HepG2 (cell line): ENCODE results near the gene SCN7A. TPM values are rescaled to one million over a fixed set of nuclear protein-coding genes. Genes with fewer than 3 reads are reported as not detected.

Experiments used
- ARHGAP35 ChIP-seq: sonication (generic); formaldehyde crosslinking; IDR thresholded peaks from 2 replicates; pipeline ENCODE4 v1.9.0; 2022; ENCODE audit warnings: mild to moderate bottlenecking, inconsistent platforms, moderate library complexity, missing genetic modification reagents, borderline replicate concordance
- ARID2 ChIP-seq: sonication (generic); formaldehyde crosslinking; IDR thresholded peaks from 2 replicates; pipeline ENCODE4 v1.8.1; 2022; ENCODE audit warnings: mild to moderate bottlenecking, missing genetic modification reagents, borderline replicate concordance
- CCDC6 ChIP-seq: sonication (generic); formaldehyde crosslinking; IDR thresholded peaks from 2 replicates; pipeline ENCODE4 v1.8.1; 2022; ENCODE audit warnings: mild to moderate bottlenecking, missing genetic modification reagents, moderate library complexity
- CENPT ChIP-seq: sonication (generic); formaldehyde crosslinking; IDR thresholded peaks from 2 replicates; pipeline ENCODE4 v1.8.0; 2022; ENCODE audit warnings: low read depth, mild to moderate bottlenecking, moderate library complexity, missing genetic modification reagents
- FIP1L1 ChIP-seq: fragments of 200-400 bp; formaldehyde crosslinking; IDR thresholded peaks from 2 replicates; pipeline ENCODE4 v1.6.1; 2018; ENCODE audit warnings: low read depth, mild to moderate bottlenecking, low read length, moderate library complexity, borderline replicate concordance; ENCODE audit not compliant: insufficient read depth
- MIER2 ChIP-seq: IDR thresholded peaks from 2 replicates; pipeline ENCODE4 v1.6.1; 2016; ENCODE audit warnings: missing biosample characterization, missing genetic modification reagents
- NAIF1 ChIP-seq: sonication (generic); formaldehyde crosslinking; IDR thresholded peaks from 2 replicates; pipeline ENCODE4 v1.5.0; 2020; ENCODE audit warnings: mild to moderate bottlenecking, missing genetic modification reagents, borderline replicate concordance
- NFIC ChIP-seq: IDR thresholded peaks from 2 replicates; pipeline ENCODE4 v1.6.1; 2012; ENCODE audit warnings: mild to moderate bottlenecking, low read length, inconsistent platforms
- RBM22 ChIP-seq: fragments of 200-400 bp; formaldehyde crosslinking; optimal IDR thresholded peaks from 2 replicates; pipeline ENCODE3; 2017; ENCODE audit warnings: mild to moderate bottlenecking, low read length, moderate library complexity
- RBM39 ChIP-seq: fragments of 200-400 bp; formaldehyde crosslinking; IDR thresholded peaks from one replicate; pipeline ENCODE4 v1.6.1; 2018; ENCODE audit warnings: antibody characterized with exemption, mild to moderate bottlenecking, low read depth, low read length; ENCODE audit not compliant: poor library complexity, severe bottlenecking
- RFXANK ChIP-seq: IDR thresholded peaks from 2 replicates; pipeline ENCODE4 v1.6.1; 2016
- RFXAP ChIP-seq: sonication (generic); formaldehyde crosslinking; IDR thresholded peaks from 2 replicates; pipeline ENCODE4 v1.4.0; 2020; ENCODE audit warnings: missing genetic modification reagents, borderline replicate concordance
- RXRA ChIP-seq: sonication (generic); formaldehyde crosslinking; IDR thresholded peaks from 2 replicates; pipeline ENCODE4 v1.5.1; 2020; ENCODE audit warnings: missing genetic modification reagents
- SP1 ChIP-seq, 2 experiments: fragments of 450-650 bp in 1 of 2; sonication (generic) in 1 of 2; formaldehyde crosslinking in 1 of 2; IDR thresholded peaks; 2 replicates each; pipeline versions ENCODE4 v1.4.0 to v1.6.1; 2016 to 2020; ENCODE audit warnings: missing genetic modification reagents in 1 of 2
- SP140L ChIP-seq: sonication (generic); formaldehyde crosslinking; IDR thresholded peaks from 2 replicates; pipeline ENCODE4 v1.4.0; 2020; ENCODE audit warnings: missing genetic modification reagents, borderline replicate concordance
- ZC3H13 ChIP-seq: sonication (generic); formaldehyde crosslinking; IDR thresholded peaks from 2 replicates; pipeline ENCODE4 v1.8.1; 2023; ENCODE audit warnings: mild to moderate bottlenecking, missing genetic modification reagents, moderate library complexity
- ZNF317 ChIP-seq: sonication (generic); formaldehyde crosslinking; IDR thresholded peaks from 2 replicates; pipeline ENCODE4 v1.5.0; 2020; ENCODE audit warnings: mild to moderate bottlenecking, missing genetic modification reagents
- ZNF432 ChIP-seq: sonication (generic); formaldehyde crosslinking; IDR thresholded peaks from 2 replicates; pipeline ENCODE4 v1.5.0; 2020; ENCODE audit warnings: missing genetic modification reagents, mild to moderate bottlenecking, borderline replicate concordance
- ZNF546 ChIP-seq: sonication (generic); formaldehyde crosslinking; conservative IDR thresholded peaks from 2 replicates; pipeline ENCODE4 v1.8.1; 2023; ENCODE audit warnings: mild to moderate bottlenecking, missing genetic modification reagents
- ZNF552 ChIP-seq: sonication (generic); formaldehyde crosslinking; IDR thresholded peaks from 2 replicates; pipeline ENCODE4 v1.9.0; 2022; ENCODE audit warnings: missing genetic modification reagents, mild to moderate bottlenecking, borderline replicate concordance
- ZSCAN25 ChIP-seq: sonication (generic); formaldehyde crosslinking; IDR thresholded peaks from 2 replicates; pipeline ENCODE4 v1.8.0; 2022; ENCODE audit warnings: mild to moderate bottlenecking, missing genetic modification reagents
- polyA plus RNA-seq, 8 experiments: library from polyadenylated mRNA; depleted of rRNA in 3 of 8; stranded (reverse) in 7 of 8; unstranded in 1 of 8; fragments of >200 nt; fragmentation: Illumina TruSeq in 4 of 8; extraction: Trizol in 4 of 8; gene quantifications; 2 replicates each; pipeline versions ENCODE4 v1.2.1 to v1.2.3, GENCODE V29; 2011 to 2016; ENCODE audit warnings: low read depth in 4 of 8, missing spikeins in 1 of 8, mixed read lengths in 1 of 8; ENCODE audit not compliant: insufficient read depth in 1 of 8
- total RNA-seq, 5 experiments: library from RNA; depleted of rRNA; stranded (reverse); fragments of >200 nt; fragmentation: Illumina TruSeq; extraction: Trizol; gene quantifications; 2 replicates each; pipeline ENCODE4 v1.2.3, GENCODE V29; 2016; ENCODE audit warnings: low read depth in 1 of 5
- TF ChIP-seq, protein P1 (sequence below): sonication (generic); formaldehyde crosslinking; IDR thresholded peaks from 2 replicates; pipeline ENCODE4 v1.5.0; 2020; ENCODE audit warnings: missing genetic modification reagents
- TF ChIP-seq, protein P2 (sequence below): sonication (generic); formaldehyde crosslinking; IDR thresholded peaks from 2 replicates; pipeline ENCODE4 v1.4.0; 2020; ENCODE audit warnings: missing genetic modification reagents, mild to moderate bottlenecking, borderline replicate concordance
- TF ChIP-seq, protein P3 (sequence below): sonication (generic); formaldehyde crosslinking; IDR thresholded peaks from 2 replicates; pipeline ENCODE4 v1.5.1; 2020; ENCODE audit warnings: mild to moderate bottlenecking, missing genetic modification reagents, moderate library complexity

The SCN7A gene
- total and polyA plus RNA-seq, 2 of the 13 experiments (the other 11 are each of a cell fraction or from before 2014, with no cell fraction given) = 0.01 TPM; not detected in 1

DNA sequence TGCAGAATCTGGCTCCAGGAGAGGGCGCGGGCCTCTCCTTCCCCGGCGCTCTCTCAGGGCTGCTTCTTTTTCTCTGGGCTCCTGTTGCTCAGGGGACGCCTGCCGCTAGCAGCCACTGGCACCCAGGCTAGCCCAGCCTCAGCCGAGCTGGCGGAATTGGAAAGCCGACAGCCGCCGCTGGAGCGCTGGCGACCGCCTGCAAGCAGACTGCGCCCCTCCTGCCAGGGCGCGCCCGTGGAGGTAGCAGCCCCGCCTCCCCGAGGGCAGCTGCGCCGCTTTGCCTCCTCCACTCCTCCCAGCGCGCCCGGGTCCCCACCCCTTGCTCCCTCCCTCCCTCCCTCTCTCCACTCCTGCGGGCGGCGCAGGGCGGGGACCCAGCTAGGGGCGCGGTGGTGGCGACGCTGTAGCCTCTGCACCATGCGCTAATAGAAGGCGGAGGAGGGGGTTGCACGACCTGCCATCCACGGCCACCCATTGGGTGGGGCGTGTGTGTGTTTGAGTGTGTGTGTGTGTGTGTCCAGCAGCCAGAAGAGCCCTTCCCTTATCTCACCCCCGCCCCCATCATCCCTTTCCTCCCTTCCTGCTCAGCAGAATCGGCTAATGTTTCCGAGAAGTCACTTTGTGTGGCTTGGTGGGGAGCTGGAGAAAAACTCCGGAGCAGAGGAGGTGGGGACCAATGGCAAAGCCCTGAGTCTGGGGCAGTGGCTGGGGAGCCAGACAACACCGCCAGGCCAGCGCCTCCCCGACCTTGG, 118.1 kb downstream of the SCN7A start, which contains the start of gene SCN9A (continued):
- TF ChIP-seq, protein P1, sequence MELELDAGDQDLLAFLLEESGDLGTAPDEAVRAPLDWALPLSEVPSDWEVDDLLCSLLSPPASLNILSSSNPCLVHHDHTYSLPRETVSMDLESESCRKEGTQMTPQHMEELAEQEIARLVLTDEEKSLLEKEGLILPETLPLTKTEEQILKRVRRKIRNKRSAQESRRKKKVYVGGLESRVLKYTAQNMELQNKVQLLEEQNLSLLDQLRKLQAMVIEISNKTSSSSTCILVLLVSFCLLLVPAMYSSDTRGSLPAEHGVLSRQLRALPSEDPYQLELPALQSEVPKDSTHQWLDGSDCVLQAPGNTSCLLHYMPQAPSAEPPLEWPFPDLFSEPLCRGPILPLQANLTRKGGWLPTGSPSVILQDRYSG (CRISPR knock-in tag) = 0 out of 2 replicates have a peak, but pooled peaks have one; percentile 8
- TF ChIP-seq NFIC (no peak), ZSCAN25 (CRISPR knock-in tag) (peak; percentile 40; the same call in 1 of the 2 replicates), RBM39 (peak; percentile 83), ZNF317 (CRISPR knock-in tag) (no peak; the same call in 1 of the 2 replicates), ZNF432 (CRISPR knock-in tag) (no peak), CCDC6 (no peak; the same call in none of the 2 replicates), CENPT (CRISPR knock-in tag) (0 out of 2 replicates have a peak, but pooled peaks have one; percentile 25), RFXANK (0 out of 2 replicates have a peak, but pooled peaks have one; percentile 37), ZNF552 (CRISPR knock-in tag) (no peak), FIP1L1 (no peak), NAIF1 (CRISPR knock-in tag) (peak; percentile 69; the same call in 1 of the 2 replicates), RFXAP (CRISPR knock-in tag) (no peak), MIER2 (CRISPR knock-in tag) (peak; percentile 56; the same call in 1 of the 2 replicates), SP1 (IDR thresholded peaks at IDR 0.05) (no peak), SP1 (CRISPR knock-in tag; IDR thresholded peaks at IDR 0.05) (peak; percentile 54), SP140L (CRISPR knock-in tag) (no peak), RXRA (CRISPR knock-in tag) (peak; percentile 76), ARID2 (peak; percentile 99), ZNF546 (CRISPR knock-in tag) (peak; percentile 83), ARHGAP35 (peak; percentile 68; the same call in 1 of the 2 replicates), ZC3H13 (CRISPR knock-in tag) (peak; percentile 43; the same call in 1 of the 2 replicates), RBM22 (no peak)
- TF ChIP-seq, protein P2, sequence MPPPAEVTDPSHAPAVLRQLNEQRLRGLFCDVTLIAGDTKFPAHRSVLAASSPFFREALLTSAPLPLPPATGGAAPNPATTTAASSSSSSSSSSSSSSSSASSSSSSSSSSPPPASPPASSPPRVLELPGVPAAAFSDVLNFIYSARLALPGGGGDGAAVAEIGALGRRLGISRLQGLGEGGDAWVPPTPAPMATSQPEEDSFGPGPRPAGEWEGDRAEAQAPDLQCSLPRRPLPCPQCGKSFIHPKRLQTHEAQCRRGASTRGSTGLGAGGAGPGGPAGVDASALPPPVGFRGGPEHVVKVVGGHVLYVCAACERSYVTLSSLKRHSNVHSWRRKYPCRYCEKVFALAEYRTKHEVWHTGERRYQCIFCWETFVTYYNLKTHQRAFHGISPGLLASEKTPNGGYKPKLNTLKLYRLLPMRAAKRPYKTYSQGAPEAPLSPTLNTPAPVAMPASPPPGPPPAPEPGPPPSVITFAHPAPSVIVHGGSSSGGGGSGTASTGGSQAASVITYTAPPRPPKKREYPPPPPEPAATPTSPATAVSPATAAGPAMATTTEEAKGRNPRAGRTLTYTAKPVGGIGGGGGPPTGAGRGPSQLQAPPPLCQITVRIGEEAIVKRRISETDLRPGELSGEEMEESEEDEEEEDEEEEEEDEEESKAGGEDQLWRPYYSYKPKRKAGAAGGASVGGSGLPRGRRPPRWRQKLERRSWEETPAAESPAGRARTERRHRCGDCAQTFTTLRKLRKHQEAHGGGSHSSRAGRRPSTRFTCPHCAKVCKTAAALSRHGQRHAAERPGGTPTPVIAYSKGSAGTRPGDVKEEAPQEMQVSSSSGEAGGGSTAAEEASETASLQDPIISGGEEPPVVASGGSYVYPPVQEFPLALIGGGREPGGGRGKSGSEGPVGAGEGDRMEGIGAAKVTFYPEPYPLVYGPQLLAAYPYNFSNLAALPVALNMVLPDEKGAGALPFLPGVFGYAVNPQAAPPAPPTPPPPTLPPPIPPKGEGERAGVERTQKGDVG (CRISPR knock-in tag) = no peak; the same call in 1 of the 2 replicates
- TF ChIP-seq, protein P3, sequence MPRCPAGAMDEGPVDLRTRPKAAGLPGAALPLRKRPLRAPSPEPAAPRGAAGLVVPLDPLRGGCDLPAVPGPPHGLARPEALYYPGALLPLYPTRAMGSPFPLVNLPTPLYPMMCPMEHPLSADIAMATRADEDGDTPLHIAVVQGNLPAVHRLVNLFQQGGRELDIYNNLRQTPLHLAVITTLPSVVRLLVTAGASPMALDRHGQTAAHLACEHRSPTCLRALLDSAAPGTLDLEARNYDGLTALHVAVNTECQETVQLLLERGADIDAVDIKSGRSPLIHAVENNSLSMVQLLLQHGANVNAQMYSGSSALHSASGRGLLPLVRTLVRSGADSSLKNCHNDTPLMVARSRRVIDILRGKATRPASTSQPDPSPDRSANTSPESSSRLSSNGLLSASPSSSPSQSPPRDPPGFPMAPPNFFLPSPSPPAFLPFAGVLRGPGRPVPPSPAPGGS (CRISPR knock-in tag) = peak; percentile 80; the same call in 1 of the 2 replicates
